Thyroid gland (tissue), 4 donors: ENCODE measurements around the gene SNX8.

Experiments
- POLR2A ChIP-seq, 2 donors: fragments of 450-650 bp; IDR thresholded peaks; one replicate each; pipeline ENCODE4 v1.6.1; 2017; ENCODE audit warnings: antibody characterized with exemption in 2 of 2, mild to moderate bottlenecking in 2 of 2, moderate library complexity in 1 of 2
- TF ChIP-seq, protein P1 (sequence below), 6 experiments: fragments of 200-600 bp in 3 of 6; fragments of 450-650 bp in 3 of 6; sonication (generic) in 3 of 6; IDR thresholded peaks; one replicate each; pipeline ENCODE4 v1.5.1; 2016 to 2019; ENCODE audit warnings: antibody characterized with exemption in 6 of 6, mild to moderate bottlenecking in 2 of 6, inconsistent platforms in 1 of 6, moderate library complexity in 1 of 6

GRCh38 chr7:2336626-2337299, 22.5 kb upstream of the SNX8 start:
- TF ChIP-seq, protein P1, sequence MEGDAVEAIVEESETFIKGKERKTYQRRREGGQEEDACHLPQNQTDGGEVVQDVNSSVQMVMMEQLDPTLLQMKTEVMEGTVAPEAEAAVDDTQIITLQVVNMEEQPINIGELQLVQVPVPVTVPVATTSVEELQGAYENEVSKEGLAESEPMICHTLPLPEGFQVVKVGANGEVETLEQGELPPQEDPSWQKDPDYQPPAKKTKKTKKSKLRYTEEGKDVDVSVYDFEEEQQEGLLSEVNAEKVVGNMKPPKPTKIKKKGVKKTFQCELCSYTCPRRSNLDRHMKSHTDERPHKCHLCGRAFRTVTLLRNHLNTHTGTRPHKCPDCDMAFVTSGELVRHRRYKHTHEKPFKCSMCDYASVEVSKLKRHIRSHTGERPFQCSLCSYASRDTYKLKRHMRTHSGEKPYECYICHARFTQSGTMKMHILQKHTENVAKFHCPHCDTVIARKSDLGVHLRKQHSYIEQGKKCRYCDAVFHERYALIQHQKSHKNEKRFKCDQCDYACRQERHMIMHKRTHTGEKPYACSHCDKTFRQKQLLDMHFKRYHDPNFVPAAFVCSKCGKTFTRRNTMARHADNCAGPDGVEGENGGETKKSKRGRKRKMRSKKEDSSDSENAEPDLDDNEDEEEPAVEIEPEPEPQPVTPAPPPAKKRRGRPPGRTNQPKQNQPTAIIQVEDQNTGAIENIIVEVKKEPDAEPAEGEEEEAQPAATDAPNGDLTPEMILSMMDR (IDR thresholded peaks at IDR 0.05): no peak
- TF ChIP-seq POLR2A (IDR thresholded peaks at IDR 0.05): no peak
